HEK293T (cell line): Measurements from ENCODE around the gene ZZZ3.

Experiments
- ARNT ChIP-seq: fragments of 450-650 bp; IDR thresholded peaks from 2 replicates; pipeline ENCODE4 v1.6.1; 2017; ENCODE audit warnings: mild to moderate bottlenecking
- BHLHE40 ChIP-seq: fragments of 450-650 bp; IDR thresholded peaks from 2 replicates; pipeline ENCODE4 v1.6.1; 2016; ENCODE audit warnings: mild to moderate bottlenecking, moderate library complexity, borderline replicate concordance
- CTBP1 ChIP-seq: fragments of 450-650 bp; IDR thresholded peaks from 2 replicates; pipeline ENCODE4 v1.6.1; 2016; ENCODE audit warnings: borderline replicate concordance
- ELF4 ChIP-seq: fragments of 450-650 bp; IDR thresholded peaks from 2 replicates; pipeline ENCODE4 v1.6.1; 2017; ENCODE audit warnings: antibody characterized with exemption
- FOXA1 ChIP-seq: fragments of 450-650 bp; IDR thresholded peaks from 2 replicates; pipeline ENCODE4 v1.6.1; 2016; ENCODE audit warnings: mild to moderate bottlenecking
- FOXK2 ChIP-seq: fragments of 450-650 bp; IDR thresholded peaks from 2 replicates; pipeline ENCODE4 v1.6.1; 2016; ENCODE audit warnings: mild to moderate bottlenecking
- FOXM1 ChIP-seq: fragments of 450-650 bp; IDR thresholded peaks from 2 replicates; pipeline ENCODE4 v1.6.1; 2017; ENCODE audit warnings: mild to moderate bottlenecking, borderline replicate concordance
- L3MBTL2 ChIP-seq: fragments of 450-650 bp; conservative IDR thresholded peaks from 2 replicates; pipeline ENCODE4 v1.6.1; 2016; ENCODE audit warnings: mild to moderate bottlenecking
- LEF1 ChIP-seq: fragments of 450-650 bp; IDR thresholded peaks from 2 replicates; pipeline ENCODE4 v1.6.1; 2017; ENCODE audit warnings: mild to moderate bottlenecking, borderline replicate concordance
- NFRKB ChIP-seq: fragments of 450-650 bp; IDR thresholded peaks from 2 replicates; pipeline ENCODE4 v1.6.1; 2016; ENCODE audit warnings: mild to moderate bottlenecking, moderate library complexity
- SP1 ChIP-seq: fragments of 450-650 bp; IDR thresholded peaks from 2 replicates; pipeline ENCODE4 v1.6.1; 2017
- SUZ12 ChIP-seq: fragments of 450-650 bp; IDR thresholded peaks from 2 replicates; pipeline ENCODE4 v1.6.1; 2016; ENCODE audit warnings: mild to moderate bottlenecking
- TARDBP ChIP-seq: fragments of 450-650 bp; IDR thresholded peaks from 2 replicates; pipeline ENCODE4 v1.6.1; 2016
- TF ChIP-seq, protein P1 (sequence below): fragments of 450-650 bp; IDR thresholded peaks from 2 replicates; pipeline ENCODE4 v1.6.1; 2016

DNA sequence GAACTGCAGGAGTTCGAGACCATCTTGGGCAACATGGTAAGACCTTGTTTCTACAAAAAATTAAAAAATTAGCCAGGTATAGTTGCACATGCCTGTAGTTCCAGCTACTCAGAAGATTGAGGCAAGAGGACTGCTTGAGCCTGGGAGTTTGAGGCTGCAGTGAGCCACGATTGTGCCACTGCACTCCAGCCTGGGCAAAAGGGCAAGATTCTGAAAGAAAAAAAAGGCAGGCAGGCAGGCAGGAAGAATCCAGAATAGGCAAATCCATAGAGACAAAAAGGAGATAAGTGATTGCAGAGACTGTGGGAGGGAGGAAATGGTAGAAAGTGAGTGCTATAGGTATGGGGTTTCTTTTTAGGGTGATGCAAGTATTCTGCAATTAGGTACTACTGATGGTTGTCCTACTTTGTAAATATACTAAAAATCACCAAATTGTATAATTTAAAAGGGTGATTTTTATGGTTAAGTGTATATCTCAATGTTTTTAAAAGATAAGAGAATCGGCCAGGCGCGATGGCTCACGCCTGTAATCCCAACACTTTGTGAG lies 29.4 kb downstream of the ZZZ3 start:
- TF ChIP-seq L3MBTL2, result no peak
- TF ChIP-seq, protein P1, sequence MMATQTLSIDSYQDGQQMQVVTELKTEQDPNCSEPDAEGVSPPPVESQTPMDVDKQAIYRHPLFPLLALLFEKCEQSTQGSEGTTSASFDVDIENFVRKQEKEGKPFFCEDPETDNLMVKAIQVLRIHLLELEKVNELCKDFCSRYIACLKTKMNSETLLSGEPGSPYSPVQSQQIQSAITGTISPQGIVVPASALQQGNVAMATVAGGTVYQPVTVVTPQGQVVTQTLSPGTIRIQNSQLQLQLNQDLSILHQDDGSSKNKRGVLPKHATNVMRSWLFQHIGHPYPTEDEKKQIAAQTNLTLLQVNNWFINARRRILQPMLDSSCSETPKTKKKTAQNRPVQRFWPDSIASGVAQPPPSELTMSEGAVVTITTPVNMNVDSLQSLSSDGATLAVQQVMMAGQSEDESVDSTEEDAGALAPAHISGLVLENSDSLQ, result no peak
- TF ChIP-seq SUZ12, result no peak
- no peak for TF ChIP-seq CTBP1
- TF ChIP-seq BHLHE40, result no peak
- no peak for TF ChIP-seq ARNT
- no peak for TF ChIP-seq FOXA1
- no peak for TF ChIP-seq SP1
- no peak for TF ChIP-seq TARDBP
- no peak for TF ChIP-seq FOXM1
- no peak for TF ChIP-seq ELF4
- TF ChIP-seq NFRKB, result no peak
- no peak for TF ChIP-seq LEF1
- no peak for TF ChIP-seq FOXK2
